ENCODE results near the gene SUCLG2.

GRCh38 chr3:67610458-67610857, 44.0 kb downstream of the SUCLG2 start:
- TF ChIP-seq EZH2phosphoT487 (IDR thresholded peaks at IDR 0.05; ENCODE audit: borderline replicate concordance, low read length) (no peak), CTCF (conservative IDR thresholded peaks at IDR 0.05; ENCODE audit: low read depth, low read length) (no peak)
